Measurements from ENCODE around the gene TNRC6C.
"Not testable (repeated sequence)": the region's sequence is repeated elsewhere in the genome, so short reads cannot be mapped to it uniquely, and the experiment has no call there.

The TNRC6C gene

DNA sequence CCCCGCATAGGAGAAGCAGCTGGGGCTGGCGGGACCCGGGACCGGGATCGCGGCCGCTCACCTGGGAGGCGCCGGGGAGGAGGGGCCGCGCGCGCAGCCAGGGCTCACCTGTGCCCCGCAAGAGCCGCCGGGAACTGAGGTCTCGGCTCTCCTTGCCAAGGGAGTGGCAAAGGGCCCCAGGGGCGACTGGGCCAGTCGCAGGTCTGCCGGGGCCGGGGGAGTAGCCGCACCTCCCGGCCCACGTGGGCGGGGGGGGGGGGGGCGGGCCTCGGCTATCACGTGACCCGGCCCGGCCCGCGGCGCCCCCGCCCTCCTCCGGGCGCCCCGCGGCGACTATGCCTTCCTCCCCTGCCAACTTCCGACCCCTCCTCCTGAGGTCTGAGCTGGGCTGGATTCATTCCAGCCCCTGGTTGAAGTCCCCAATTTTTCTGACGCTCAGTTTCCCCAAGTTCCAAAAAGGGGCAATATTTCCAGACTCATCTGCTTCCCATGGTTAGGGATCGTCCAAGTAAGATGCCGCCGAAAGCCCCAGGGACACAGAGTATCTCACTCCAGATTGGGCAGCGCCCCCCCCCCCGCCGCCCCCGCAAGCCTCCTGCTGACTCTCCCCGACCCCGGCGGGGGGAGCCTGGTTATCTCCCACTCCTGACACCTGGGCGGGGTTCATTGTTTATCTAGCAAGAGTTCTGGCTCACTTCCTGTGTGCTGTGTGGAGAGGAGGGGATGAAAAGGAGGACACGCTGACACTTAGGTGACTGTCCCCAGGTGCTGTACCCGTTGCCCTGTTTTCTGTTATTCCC is 170.2 kb downstream of the TNRC6C start, which contains the start of gene TMC6:
Gene TMC6, minus strand, starts transcription at position 205 of the 800 bp plus-strand sequence. CDS start 1,923 bp downstream, outside the sequence.
- DNase-seq, result peak; percentile 36 to 72 (median 50)

DNA sequence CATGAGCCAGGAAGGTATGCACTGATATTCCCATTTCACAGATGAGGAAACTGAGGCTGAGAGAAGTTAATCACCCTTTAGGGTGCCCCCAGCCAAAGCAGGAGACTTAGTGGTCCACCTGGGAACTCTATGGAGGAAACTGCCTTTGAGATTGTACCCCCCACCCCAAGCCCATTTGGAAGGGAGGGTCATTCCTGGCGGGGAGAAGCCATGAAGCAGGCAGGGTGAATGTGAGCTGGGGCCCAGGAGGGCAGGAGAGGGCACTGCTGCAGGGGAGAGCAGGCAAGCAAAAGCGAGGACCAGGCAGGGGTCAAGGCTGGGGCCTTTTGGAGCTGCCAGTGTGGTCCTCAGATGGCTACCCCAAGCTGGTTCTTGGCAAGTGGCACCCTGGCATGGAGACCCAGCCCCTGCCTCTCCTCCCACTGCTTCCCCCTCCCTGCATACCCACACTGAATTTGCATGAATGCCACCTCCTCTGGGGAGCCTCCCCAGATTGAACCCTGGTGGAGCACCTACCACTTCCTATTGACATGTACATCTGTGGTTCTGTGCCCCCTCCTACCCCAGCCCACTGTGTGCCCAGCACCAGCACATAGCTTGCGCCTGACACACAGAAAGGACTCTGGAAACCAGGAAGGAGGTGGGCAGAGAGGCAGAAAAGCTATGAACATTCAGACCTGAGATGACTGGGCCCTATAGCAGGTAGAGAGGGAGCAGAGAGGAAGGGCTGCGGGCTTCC is 171.0 kb downstream of the TNRC6C start:
- peak in 1 of 4 experiments; percentile 31 for DNase-seq

DNA sequence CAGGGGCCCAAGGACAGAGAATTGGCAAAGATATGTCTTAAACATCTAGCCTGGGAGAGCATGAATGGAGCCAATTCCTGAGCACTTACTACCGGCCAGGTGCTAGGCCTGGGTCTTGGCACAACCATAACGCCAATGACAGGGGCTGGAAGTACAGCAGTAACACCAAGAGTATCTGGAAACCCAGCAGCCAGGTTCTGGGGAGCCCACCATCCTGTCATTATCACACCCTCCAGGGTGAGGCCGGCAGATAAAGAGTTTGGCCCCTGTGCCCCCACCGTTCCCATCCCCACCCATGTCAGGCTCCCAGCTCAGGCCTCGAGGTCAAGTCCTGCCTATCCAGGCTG is 171.6 kb downstream of the TNRC6C start:
- no peak for DNase-seq

DNA sequence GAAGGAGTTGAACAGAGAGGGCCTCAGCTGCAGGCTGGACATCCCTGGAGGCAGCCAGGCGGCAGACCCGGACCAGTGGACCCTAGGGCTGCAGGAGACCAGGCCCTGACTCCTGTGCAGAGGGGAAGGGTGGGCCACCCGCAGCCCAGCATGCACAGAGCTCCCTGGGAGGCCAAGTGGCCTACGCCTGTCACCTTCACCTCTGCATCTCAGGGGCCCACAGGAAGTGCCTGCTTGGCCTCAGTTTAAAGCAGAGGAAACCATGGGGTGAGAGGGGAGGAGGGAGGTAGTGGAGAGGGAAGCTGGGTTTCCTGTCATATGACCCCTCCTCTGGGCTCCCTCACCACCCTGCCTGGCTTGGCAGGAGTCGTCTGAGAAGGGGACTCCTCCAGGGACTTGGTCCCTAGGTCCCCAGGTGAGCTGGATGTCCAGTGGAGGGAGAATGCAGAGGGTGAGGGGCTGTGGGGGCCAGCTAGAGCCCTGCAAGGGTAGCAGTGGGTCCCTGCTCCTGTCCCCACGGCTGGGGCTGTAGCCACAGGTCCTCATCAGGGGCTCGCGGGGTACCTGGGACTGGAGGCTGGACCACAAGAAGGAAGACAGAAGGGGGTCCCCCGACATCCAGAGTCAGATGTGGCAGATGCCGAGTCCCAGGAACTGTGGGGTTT is 172.1 kb downstream of the TNRC6C start, which contains the start of gene TMC8:
Gene TMC8, plus strand, starts transcription at position 335 of the 665 bp plus-strand sequence. CDS start 818 bp downstream, outside the sequence.
- peak in 3 of 4 experiments; percentile 28 to 78 (median 71) for DNase-seq

DNA sequence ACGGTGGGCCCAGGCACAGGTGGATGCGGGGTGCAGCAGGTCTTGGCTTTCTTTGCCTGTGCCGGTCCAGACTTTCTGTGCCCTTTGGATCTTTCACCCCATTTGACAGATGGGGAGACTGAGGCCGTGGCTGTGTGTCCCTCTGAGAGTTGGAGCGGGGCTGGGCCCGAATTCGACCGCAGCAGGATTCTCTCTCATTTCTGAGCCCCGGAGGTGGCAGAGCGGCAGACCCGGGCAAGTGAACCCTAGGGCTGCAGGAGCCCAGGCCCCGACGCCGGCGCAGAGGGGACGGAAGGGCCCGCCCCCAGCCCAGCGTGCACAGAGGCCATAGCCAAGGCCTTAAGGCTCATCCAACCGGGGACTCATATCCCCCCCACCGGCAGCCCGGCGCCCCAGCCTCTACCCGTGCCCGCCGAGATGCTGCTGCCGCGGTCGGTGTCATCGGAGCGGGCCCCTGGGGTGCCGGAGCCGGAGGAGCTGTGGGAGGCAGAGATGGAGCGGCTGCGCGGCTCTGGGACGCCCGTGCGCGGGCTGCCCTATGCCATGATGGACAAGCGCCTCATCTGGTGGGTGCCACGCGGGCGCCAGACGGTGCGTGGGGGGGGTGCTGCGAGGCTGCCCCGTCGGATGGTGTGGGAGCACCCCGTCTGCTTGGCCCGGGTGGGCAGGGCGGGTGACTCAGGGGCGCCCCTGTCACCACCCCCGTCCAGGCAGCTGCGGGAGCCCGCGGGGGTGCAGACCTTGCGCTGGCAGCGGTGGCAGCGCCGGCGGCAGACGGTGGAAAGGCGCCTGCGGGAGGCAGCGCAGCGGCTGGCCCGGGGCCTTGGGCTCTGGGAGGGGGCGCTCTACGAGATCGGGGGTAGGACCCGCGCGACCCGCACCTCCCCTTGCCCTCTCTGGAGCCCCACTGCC is 172.9 kb downstream of the TNRC6C start:
- peak in 1 of 4 experiments; percentile 45 for DNase-seq

DNA sequence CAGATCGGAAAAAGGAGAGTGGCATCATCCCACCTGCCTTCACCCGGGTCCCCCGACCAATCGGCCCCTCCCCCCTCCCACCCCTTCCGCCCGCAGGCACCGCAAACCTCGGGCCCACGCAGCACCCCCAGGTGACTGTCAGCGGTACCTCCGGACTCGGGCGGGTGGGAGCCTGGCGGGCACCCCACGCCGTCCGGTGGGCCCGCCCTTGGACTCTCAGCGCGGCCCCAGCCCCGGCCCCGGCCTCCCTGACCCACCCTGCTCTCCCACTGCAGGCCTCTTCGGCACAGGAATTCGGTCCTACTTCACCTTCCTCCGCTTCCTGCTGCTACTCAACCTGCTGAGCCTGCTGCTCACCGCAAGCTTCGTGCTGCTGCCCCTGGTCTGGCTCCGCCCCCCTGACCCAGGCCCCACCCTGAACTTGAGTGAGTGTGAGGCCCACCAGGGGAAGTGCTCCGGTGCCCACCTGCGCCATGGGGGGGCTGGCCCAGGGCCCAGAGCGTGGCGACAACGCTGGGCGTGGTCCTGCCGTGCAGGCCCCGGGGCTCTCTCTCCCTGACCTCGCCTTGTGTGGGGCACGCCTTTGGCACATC is 173.7 kb downstream of the TNRC6C start:
- peak in 2 of 4 experiments; percentile 52 to 59 for DNase-seq

DNA sequence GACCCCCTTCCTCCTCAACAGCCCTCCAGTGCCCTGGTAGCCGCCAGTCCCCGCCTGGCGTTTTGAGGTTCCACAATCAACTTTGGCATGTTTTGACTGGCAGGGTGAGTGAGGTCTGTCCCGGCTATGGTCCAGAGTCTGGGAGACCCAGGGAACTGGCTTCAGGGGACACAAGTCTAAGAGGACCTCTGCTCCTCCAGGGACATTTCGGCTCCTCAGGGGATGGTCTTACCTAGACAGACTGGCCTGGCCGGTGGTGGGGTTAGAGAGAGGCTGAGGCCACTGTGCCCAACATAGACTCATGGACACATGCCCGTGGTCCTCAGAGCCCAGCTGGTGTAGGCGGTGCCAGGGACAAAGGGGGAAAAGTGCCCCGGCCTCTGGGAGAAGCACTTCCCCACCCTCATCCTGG is 174.3 kb downstream of the TNRC6C start:
- no peak for DNase-seq

DNA sequence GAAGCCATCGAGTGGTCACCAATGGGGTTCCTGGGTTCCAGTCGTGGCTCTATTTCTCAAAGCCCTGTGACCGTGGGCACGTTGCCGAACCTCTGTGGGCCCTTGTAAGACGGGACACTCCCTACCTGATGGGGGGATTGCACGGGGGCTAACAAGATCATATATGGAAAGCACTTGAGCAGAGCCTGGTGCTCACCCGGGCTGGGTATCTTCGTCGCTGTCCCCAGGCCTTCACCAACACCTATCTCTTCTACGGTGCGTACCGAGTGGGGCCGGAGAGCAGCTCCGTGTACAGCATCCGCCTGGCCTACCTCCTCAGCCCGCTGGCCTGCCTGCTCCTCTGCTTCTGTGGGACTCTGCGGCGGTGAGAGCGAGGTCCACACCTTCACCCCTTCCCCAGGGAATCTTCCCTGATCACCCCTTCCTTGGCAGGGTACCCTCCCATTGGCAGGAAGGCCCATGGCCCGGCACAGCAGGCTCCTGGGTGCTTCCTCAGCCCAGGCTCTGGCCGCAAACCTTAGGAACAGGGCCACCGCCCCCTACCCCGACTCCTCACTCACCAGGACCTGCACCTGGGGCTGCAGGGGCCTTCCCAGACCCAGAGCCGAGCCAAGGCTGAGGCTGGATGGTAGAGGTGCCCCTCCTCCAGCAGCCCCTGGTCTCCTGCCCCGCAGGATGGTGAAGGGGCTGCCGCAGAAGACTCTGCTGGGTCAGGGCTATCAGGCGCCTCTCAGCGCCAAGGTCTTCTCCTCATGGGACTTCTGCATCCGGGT is 174.9 kb downstream of the TNRC6C start:
- DNase-seq, result no peak

DNA sequence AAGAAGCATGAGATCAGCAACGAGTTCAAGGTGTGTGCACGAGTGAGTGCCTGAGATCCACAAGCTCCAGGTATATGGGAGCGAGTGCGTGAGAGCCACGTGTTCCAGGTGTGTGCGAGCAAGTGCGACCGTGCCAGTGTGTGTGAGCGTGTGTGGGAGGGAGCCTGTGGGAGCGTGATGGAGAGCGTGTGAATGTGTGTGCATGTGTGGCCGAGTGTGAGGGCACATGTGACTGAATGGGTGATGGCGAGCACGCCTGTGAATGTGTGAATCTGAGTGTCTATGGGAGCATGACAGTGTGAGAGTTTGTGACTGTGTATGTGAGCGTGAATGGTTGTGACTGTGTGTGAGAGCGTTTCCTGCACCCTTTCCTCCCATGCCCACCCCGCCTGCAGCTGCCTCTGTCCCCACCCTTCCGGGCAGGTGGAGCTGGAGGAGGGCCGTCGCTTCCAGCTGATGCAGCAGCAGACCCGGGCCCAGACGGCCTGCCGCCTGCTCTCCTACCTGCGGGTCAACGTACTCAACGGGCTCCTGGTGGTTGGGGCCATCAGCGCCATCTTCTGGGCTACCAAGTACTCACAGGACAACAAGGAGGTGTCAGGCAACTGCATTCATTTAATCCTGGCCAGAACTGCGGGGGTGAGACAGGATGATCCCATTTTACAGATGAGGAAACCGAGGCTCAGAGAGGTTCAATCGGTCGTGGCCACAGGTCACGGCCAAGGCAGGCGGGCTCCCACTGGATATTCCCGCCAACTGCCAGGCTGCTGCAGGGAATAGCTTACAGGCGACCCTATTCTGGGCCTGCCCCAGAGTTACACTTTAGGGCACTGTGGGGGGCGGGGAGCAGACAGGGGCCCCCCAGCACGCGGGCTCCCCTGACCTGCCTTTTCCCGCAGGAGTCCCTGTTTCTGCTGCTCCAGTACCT is 175.7 kb downstream of the TNRC6C start:
- DNase-seq, result peak; percentile 36 to 75 (median 56)

DNA sequence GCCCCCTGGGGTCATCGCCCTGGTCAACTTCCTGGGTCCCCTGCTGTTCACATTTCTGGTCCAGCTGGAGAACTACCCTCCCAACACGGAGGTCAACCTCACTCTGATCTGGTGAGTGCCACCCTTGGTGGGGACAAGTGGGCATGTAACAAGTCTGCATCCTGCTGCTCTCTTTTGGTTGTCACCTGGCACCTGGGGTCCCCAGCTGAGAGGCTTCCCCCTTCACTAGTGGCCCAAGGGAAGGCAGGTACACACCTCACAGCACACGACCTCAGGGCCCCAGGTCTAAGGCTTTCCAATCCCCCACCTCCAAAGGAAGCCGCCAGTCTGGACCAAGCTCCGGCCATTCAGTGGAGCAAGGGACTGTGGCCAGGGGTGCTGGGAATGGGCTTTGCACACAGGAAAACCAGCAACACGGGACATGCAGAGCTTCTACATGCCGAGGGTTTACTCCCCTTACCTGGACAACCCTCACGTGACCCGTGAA is 176.4 kb downstream of the TNRC6C start:
- no peak for DNase-seq

DNA sequence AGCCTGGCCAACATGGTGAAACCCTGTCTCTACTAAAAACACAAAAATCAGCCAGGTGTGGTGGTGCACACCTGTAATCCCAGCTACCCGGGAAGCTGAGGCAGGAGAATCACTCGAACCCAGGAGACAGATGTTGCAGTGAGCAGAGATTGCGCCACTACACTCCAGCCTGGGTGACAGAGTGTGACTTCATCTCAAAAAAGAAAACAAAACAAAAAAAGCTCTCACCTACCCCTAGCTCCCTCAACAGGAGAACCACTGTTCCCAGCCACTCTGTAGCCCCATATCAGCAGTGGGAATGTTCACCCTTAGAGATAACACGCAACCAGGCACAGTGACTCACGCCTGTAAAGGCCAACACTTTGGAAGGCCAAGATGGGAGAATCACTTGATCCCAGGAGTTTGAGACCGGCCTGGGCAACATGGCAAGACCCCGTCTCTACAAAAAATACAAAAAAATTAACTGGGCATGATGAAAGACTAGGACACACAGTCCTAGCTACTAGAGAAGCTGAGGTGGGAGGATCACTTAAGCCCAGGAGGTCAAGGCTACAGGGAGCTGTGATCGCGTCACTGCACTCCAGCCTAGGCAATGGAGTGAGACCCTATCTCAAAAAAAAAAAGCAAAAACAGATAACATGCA is 177.5 kb downstream of the TNRC6C start:
- DNase-seq, result no peak

DNA sequence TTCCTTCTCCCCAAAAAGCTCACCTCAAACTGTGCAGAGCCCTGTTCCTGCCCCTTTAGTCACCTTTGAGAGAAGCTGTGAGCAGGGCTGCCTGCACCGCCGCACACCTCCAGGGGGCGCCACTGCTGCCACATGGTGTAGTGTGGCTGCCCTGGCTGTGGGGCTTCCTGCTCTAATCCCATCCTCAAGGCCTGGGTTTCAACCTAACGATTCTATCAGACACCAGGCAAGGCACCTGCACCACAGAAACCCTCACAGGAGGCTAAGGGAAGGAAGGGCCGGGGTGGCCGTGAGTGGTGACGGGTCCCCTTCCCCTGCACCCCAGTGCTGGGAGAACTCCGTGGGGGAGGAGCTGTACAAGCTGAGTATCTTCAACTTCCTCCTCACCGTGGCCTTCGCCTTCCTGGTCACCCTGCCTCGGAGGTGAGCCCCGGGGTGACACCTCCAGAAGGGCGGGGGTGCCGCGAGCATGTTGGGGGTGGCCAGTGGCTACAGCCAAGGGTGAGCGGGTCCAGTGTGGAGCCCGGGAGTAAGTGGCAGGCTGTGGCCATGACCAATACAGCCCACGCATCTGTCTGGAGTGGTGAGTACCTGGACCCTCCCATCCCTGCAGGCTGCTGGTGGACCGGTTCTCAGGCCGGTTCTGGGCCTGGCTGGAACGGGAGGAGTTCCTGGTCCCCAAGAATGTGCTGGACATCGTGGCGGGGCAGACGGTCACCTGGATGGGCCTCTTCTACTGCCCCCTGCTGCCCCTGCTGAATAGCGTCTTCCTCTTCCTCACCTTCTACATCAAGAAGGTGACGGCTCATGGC is 179.1 kb downstream of the TNRC6C start:
- peak in 2 of 4 experiments; percentile 23 to 27 for DNase-seq

DNA sequence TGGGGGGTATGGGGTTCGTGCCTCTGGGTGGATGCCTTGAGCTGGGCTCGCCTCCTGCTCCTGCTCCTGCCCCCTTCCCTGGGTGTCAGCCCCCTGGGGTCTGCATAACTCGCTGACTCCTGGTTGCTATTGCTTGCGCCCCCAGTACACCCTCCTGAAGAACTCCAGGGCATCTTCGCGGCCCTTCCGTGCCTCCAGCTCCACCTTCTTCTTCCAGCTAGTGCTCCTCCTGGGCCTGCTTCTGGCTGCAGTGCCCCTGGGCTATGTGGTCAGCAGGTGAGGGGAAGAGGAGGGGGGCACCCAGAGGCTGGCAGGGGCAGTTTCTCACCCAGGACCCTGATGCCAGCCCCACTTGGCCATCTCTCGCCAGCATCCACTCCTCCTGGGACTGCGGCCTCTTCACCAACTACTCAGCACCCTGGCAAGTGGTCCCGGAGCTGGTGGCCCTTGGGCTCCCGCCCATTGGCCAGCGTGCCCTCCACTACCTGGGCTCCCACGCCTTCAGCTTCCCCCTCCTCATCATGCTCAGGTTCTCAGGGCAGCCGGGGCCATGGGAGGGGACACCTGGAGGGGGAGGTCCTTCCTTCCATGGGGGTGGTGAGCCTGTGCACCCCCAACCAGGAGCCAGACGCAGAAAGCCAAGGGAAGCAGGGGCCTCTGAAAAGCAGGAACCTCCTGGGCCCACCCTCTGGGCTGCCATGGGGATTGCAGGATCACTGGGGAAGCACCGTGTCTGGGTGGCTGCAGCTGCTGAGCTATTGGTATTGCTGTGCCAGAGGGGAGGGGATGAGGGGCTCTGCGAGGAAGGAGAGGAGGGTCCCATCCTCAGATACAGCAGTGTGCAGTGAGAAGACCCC is 179.9 kb downstream of the TNRC6C start:
- no peak for DNase-seq

DNA sequence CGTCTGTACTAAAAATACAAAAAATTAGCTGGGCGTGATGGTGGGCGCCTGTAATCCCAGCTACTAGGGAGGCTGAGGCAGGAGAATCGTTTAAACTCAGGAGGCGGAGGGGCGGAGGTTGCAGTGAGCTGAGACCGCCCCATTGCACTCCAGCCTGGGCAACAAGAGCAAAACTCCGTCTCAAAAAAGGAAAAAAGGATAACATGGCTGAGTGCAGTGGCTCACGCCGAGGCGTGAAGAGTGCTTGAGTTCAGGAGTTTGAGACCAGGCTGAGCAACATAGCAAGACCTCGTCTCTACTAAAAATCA is 181.3 kb downstream of the TNRC6C start:
- DNase-seq, result not testable (repeated sequence)

DNA sequence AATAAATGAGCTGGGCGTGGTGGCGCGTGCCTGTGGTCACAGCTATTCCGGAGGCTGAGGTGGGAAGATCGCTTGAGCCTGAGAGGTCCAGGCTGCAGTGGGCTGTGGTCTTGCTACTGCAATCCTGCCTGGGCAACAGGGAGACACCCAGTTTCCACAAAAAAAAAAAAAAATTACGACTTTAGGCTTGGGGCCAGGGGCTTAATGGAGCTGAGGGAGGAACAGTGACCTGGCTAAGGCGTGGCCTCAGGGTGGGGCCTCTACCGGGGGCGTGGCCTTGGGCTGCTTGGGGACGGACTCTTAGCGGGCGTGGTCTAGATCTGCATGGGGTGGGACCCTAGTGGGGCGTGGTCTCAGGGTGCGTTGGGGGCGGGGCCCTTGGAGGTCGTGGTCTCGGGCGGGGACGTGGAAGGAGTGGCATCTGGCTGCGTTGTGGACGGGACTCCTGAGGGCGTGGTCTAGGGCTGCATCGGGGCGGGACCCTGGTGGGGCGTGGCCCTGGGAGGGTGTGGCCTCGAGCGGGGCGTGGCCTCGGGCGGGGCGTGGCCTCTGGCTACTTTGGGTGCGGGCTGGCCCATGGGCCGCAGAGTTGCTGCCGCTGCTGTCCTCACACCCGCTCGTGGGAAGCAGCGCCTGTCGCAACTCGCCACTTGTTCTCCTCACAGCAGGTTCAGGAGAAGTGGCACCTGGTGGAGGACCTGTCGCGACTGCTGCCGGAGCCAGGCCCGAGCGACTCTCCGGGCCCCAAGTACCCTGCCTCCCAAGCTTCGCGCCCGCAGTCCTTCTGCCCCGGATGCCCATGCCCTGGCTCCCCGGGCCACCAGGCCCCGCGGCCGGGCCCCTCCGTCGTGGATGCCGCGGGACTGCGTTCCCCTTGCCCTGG is 181.9 kb downstream of the TNRC6C start:
- peak; percentile 72 to 86 (median 83) for DNase-seq

DNA sequence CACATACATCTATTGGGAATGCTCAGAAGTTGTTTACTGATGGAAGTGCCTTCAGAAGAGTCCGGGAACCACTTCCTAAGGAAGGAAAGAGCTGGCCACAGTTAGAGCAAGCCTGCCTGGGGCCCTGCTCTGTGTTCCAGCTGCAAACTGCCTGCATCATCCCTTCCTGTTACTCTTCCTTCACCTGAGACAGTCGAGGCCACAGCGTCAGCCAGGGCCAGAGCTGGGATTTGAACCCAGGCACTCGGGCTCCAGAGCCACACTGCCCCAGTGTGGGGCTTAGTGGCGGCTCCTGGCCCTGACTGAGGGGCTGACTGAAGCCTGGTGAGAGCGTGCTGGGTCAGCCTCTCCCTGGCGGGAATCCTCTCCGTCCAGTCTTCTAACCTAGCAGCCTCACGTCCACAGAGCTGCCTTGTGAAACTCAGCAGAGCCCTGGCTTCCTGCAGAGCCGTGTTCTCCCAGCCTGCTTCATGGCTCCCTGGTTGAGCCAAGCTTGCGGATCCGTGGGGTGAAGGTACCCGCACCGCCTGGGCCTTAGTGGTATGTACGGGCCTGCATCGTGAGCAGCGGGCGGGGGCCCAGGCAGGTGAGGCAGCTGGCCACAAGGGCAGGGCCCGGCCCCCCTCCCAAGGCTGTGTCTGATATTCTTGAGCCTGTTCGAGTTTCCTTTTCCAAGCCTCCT is 183.1 kb downstream of the TNRC6C start:
- DNase-seq, result no peak

Data from activated CD4-positive, CD25-positive, alpha-beta regulatory T cell (primary cell).